IPS-18a (cell line): Measurements from ENCODE around the gene PLCG1.
"Not testable (repeated sequence)": the region's sequence is repeated elsewhere in the genome, so short reads cannot be mapped to it uniquely, and the experiment has no call there.

Experiments used
- H3K27ac ChIP-seq: one replicate; pipeline ENCODE4 v1.5.1; 2013; ENCODE audit warnings: low read length
- H3K27me3 ChIP-seq: one replicate; pipeline ENCODE4 v1.6.1; 2013; ENCODE audit warnings: mild to moderate bottlenecking, low read length; ENCODE audit not compliant: control insufficient read depth, insufficient read depth
- H3K36me3 ChIP-seq: one replicate; pipeline ENCODE4 v1.6.1; 2013; ENCODE audit warnings: low read depth, low read length; ENCODE audit not compliant: control insufficient read depth
- H3K4me1 ChIP-seq: one replicate; pipeline ENCODE4 v1.6.1; 2013; ENCODE audit warnings: low read depth, low read length; ENCODE audit not compliant: control insufficient read depth
- H3K4me3 ChIP-seq: one replicate; pipeline ENCODE4 v1.5.1; 2013; ENCODE audit warnings: low read length
- H3K9ac ChIP-seq: one replicate; pipeline ENCODE4 v1.6.1; 2013; ENCODE audit warnings: mild to moderate bottlenecking, low read length, moderate library complexity
- H3K9me3 ChIP-seq: one replicate; pipeline ENCODE4 v1.6.1; 2013; ENCODE audit warnings: low read depth, low read length; ENCODE audit not compliant: control insufficient read depth

PLCG1 gene

DNA sequence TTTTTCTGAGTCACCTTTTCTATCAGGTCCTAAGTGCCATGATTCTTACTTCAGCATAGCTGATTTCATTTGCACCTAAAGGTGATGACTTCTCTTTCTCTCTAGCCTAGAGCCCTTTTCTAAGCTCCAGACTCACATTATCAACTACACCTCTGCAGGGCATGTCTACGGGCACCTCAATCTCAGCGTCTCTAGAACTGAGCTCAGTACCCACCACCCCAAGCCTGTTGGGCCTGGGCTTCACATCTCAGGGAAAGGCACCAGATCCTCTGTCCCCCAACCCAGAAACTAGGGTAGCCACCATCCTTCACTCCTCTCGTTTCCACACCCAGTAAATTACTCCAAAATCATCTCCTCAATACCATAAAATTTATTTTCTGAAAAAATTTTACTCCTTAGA lies 10.6 kb upstream of the PLCG1 start:
- H3K27me3 ChIP-seq: no peaks in the 10 kb centered on the region
- H3K4me1 ChIP-seq: no peaks in the 10 kb centered on the region
- no peaks in the 10 kb centered on the region for H3K9me3 ChIP-seq
- H3K36me3 ChIP-seq: peaks cover 44% of the 10 kb centered on the region
- H3K27ac ChIP-seq: no peak overlapping the region
- no peak overlapping the region for H3K9ac ChIP-seq
- H3K4me3 ChIP-seq: no peak overlapping the region

DNA sequence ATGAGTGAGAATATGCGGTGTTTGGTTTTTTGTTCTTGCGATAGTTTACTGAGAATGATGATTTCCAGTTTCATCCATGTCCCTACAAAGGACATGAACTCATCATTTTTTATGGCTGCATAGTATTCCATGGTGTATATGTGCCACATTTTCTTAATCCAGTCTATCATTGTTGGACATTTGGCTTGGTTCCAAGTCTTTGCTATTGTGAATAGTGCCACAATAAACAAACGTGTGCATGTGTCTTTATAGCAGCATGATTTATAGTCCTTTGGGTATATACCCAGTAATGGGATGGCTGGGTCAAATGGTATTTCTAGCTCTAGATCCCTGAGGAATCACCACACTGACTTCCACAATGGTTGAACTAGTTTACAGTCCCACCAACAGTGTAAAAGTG lies 9.0 kb upstream of the PLCG1 start:
- H3K27me3 ChIP-seq, H3K9me3 ChIP-seq, H3K27ac ChIP-seq, H3K9ac ChIP-seq, H3K4me3 ChIP-seq, H3K4me1 ChIP-seq: not testable (repeated sequence)
- H3K36me3 ChIP-seq: peaks cover 28% of the 10 kb centered on the region

DNA sequence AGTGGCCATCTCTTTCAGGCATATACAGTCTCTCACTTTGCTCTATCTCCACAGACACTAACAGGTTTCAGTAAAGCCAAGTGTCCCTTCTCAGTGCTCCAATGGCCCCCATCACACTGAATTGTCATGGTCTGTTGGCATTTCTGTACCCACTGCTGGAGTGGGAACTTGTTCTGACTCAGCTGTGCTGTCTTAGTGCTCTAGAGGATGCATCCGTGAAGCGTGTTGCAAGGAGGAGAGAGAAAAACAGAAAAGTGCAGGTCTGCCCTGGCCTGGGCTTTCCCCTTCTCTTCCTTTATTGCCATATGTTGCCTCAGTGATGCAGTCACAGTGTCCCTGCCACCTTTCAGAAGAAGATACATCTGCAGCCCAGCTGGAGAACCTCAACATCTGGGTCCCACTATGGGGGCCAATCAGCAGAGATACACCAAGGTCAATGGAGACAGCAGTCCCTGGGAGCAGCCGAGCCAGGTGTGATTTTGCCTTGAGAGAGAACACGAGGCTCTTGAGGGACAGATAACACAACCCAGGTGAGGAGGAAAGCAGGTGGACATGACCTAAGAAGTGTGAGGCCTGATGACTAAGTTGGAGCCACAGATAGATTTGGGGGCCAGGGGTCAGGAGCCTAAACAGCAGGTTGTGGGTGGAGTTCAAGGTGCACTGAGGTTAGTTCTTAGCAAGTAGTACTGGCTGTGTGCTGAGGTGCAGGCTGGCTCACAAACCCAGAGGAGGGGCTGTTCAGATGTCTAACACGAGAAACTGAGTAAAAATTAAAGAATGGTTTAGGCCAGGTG lies 5.6 kb upstream of the PLCG1 start:
- H3K27ac ChIP-seq: no peak overlapping the region
- peaks cover 3% of the 10 kb centered on the region for H3K36me3 ChIP-seq

DNA sequence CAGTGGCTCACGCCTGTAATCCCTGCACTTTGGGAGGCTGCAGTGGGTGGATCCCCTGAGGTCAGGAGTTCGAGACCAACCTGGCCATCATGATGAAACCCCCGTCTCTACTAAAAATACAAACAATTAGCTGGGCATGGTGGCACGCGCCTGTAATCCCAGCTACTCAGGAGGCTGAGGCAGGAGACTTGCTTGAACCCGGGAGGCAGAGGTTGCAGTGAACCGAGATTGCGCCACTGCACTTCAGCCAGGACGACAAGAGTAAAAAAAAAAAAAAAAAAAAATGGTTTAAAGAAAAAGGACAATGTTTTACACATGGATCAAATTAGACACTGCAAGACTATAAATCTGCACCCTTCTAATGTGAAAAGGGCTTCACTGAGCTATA lies 5.0 kb upstream of the PLCG1 start:
- not testable (repeated sequence) for H3K4me3 ChIP-seq, H3K27ac ChIP-seq, H3K36me3 ChIP-seq, H3K9me3 ChIP-seq, H3K9ac ChIP-seq, H3K27me3 ChIP-seq
- H3K4me1 ChIP-seq: peaks cover 16% of the 10 kb centered on the region

More for the DNA sequence above, 5.6 kb upstream of the PLCG1 start:
- Histone ChIP-seq H3K9me3 (no peaks in the 10 kb centered on the region), H3K27me3 (peaks cover 10% of the 10 kb centered on the region), H3K4me1 (peaks cover 16% of the 10 kb centered on the region), H3K9ac (no peak overlapping the region), H3K4me3 (no peak overlapping the region)

DNA sequence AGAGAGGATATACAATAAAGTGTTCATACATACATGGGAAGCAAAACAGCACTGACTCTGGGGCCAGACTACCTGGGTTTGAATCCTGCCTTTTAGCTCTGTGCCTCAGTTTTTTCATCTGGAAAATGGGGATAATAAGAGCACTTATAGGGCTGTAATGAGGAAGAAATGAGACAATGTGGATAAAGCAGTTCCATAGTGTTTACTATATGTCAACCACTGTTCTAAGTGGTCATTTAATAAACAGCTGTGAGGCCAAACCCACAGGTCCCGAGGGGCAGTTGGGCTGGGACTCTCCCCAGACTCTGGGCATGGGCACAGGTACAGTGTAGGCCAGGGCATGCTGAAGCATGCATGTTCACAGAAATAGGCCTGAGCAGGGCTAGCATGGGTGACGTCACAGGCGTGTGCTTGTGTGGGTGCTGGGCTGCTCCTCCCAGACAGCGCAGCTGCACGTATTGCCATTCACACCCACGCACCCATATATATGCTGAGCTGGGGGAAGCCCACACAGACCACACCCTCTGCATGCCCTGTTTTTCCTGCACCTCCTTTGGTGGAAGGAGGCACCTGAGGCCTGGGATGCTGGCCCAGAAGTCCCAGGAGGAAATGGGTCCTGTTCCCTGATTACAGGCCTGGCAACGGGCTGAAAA lies 3.5 kb upstream of the PLCG1 start:
- H3K27me3 ChIP-seq: peaks cover 10% of the 10 kb centered on the region
- H3K27ac ChIP-seq: no peak overlapping the region
- no peaks in the 10 kb centered on the region for H3K9me3 ChIP-seq
- H3K9ac ChIP-seq: no peak overlapping the region
- peaks cover 17% of the 10 kb centered on the region for H3K4me1 ChIP-seq
- H3K36me3 ChIP-seq: no peaks in the 10 kb centered on the region
- H3K4me3 ChIP-seq: no peak overlapping the region

DNA sequence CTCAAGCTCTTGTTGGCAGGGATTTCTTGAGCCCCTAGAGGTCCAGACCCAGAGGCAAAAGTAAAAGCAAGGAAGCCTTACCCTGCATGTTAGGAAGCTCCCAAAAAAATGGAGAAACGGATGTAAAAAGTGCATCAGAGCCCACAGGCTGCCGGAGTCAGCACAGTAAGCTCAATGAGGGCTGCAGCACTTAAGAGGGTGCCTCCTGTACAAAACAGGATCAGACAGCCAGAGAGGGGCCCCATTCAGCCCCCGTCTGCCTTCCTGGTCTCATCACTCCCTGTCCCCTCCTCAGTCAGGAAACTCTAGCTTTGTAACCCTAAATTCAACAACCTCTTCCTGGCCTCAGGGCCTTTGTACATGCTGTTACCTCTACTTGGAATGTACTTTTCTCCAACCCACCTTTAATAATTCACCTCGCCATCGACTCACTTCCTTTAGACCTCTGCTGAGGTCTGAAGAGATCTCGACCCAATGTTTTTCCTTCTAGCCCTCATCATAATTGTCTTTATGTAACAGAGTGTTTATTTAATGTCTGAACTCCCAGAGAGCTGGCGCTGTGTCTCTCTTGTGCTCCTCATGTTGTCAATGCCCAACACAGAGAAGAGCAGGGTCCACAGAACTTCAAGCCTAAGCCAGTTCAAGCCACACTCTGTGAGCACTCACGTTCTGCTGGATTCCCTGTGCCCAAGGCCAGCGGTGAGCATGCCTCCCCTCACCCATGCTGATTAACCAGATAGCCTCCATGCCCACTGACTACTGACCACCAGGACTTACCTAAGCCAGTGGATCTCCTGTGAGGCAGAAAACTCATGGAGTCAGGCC lies 2.8 kb upstream of the PLCG1 start:
- no peak overlapping the region for H3K27ac ChIP-seq
- no peaks in the 10 kb centered on the region for H3K36me3 ChIP-seq
- no peaks in the 10 kb centered on the region for H3K9me3 ChIP-seq
- H3K4me3 ChIP-seq: no peak overlapping the region
- no peak overlapping the region for H3K9ac ChIP-seq
- H3K4me1 ChIP-seq: peaks cover 25% of the 10 kb centered on the region
- H3K27me3 ChIP-seq: peaks cover 10% of the 10 kb centered on the region

DNA sequence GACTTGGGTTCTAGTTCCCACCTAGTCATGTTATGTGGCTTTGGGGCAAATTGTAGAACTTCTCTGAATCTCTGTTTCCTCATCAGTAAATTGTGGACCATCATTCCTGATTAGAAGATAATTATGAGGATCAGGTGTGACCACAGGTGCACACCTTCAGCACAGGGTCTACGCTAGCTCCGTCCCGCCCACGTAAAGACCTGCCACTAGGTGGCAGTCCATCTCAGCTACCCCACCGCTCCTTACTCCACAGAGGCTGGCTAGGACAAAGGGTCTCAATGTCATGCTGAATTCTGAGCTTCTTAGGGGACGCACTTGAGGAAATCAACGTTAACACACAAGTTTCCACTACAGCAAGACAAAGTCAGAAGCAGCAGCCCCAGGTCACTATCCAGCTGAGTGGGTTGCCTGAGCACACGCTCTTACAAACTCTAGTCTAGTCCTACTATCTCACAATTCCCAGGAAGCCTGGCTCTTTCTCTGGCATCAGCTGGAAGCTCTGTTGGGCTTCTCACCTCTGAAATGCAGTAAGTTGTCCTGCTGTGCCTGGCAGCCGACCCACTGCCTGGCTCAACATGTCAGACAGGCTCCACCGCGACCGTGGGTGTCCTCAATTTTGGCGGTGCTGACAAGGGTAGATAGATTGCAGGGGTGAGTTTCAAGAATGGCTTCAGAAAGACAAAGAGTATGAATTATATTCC lies 2.0 kb upstream of the PLCG1 start:
- Histone ChIP-seq H3K9ac (no peak overlapping the region), H3K4me1 (peaks cover 32% of the 10 kb centered on the region), H3K36me3 (no peaks in the 10 kb centered on the region), H3K4me3 (peak overlapping the region; percentile 24), H3K27ac (no peak overlapping the region), H3K9me3 (no peaks in the 10 kb centered on the region), H3K27me3 (peaks cover 10% of the 10 kb centered on the region)

DNA sequence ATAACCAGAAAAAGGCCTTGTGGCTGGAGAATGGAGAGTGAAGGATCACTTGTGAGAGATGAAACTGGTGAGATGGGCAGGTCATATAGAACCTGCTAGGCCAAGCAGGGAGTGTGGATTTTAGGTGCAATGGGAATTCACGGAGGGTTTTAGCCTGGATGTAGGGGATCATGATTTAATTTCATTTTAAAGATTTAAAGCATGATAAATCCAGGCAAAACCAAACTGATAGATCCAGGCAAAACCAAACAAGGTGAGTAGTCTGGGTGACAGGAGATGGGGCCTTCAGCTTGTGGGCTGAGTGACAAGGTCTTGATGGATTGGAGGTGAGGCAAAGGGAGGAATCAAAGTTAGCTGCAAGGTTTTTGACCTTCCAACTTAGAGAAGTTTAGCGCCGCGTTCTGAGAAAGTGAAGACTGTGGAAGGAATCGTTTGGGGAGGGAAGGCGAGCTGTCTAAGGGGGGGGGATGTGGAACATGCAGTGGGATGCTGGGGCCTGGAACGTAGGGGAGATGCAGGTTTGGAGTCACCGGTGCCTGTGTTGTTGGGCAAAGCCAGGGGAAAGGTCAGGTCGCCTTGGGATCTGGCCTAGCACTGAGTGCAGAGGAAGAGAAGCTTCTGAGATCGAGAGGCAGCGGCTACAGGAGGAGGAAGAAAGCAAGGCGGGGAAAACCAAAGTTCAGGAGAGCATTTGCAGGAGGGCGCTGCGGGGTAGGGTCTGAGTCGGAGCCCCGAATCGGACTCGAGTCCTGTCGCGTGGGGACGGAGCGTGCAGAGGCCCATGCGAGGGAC lies 1.3 kb upstream of the PLCG1 start:
- H3K27me3 ChIP-seq: peaks cover 10% of the 10 kb centered on the region
- peaks cover 40% of the 10 kb centered on the region for H3K4me1 ChIP-seq
- no peaks in the 10 kb centered on the region for H3K36me3 ChIP-seq
- H3K9ac ChIP-seq: peak overlapping the region; percentile 83
- no peak overlapping the region for H3K27ac ChIP-seq
- H3K9me3 ChIP-seq: no peaks in the 10 kb centered on the region
- H3K4me3 ChIP-seq: peak overlapping the region; percentile 70

DNA sequence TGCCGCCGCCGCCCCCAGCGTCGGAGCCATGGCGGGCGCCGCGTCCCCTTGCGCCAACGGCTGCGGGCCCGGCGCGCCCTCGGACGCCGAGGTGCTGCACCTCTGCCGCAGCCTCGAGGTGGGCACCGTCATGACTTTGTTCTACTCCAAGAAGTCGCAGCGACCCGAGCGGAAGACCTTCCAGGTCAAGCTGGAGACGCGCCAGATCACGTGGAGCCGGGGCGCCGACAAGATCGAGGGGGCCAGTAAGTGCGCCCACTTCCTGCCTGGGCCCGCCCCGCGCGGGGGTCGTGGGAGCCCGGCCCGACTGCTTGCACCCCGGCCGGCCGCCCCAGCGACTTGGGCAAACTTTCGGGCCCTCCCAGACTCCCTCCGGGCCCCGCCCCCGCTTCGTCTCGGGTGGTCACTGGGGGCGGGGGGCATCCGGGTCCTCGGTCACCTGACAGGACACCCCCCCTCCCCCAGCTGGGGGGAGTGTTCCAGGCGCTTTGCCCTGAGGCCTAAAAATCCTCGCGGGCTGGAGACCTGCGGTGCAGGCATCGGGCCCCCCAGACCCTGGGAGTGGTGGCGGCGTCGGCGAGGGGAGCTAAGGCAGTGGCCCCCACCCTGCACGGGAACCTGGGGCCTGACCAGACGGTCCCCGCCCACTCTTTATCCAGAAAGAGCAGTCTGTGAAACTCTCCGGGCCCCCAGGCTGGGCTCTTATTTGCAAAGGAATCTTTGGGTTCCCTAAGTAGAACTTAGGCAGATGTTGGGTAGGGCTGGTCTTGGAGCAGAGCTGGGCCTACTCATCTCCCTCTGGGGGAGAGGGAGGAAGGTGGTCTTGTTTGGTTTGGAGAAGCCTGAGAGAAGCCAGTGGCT lies 501 bp downstream of the PLCG1 start:
- Histone ChIP-seq H3K9me3 (no peaks in the 10 kb centered on the region), H3K4me1 (peaks cover 43% of the 10 kb centered on the region), H3K27ac (peak overlapping the region; percentile 58), H3K36me3 (no peaks in the 10 kb centered on the region), H3K27me3 (peaks cover 10% of the 10 kb centered on the region), H3K9ac (peak overlapping the region; percentile 93), H3K4me3 (peak overlapping the region; percentile 85)
